KMS-11 (cell line): ENCODE results near the gene CAPN11.

Experiments used
- H2AFZ ChIP-seq: fragments of 200-600 bp; sonication (generic); 2 replicates; pipeline ENCODE4 v1.6.1; 2016; ENCODE audit warnings: antibody characterized with exemption, mixed run types, low read depth
- H3K27ac ChIP-seq: fragments of 200-600 bp; sonication (generic); 2 replicates; pipeline ENCODE4 v1.6.1; 2016; ENCODE audit warnings: mild to moderate bottlenecking, mixed run types
- H3K27me3 ChIP-seq: fragments of 200-600 bp; sonication (generic); 2 replicates; pipeline ENCODE4 v1.6.1; 2017; ENCODE audit warnings: mild to moderate bottlenecking, low read depth, mixed run types, moderate library complexity; ENCODE audit not compliant: insufficient read depth
- H3K36me3 ChIP-seq: fragments of 200-600 bp; sonication (generic); 2 replicates; pipeline ENCODE4 v1.6.1; 2017; ENCODE audit warnings: mild to moderate bottlenecking, mixed run types; ENCODE audit not compliant: insufficient read depth
- H3K4me1 ChIP-seq: fragments of 200-600 bp; sonication (generic); 2 replicates; pipeline ENCODE4 v1.6.1; 2016; ENCODE audit warnings: mild to moderate bottlenecking, low read depth, mixed run types; ENCODE audit not compliant: poor library complexity, severe bottlenecking
- H3K4me2 ChIP-seq: fragments of 200-600 bp; sonication (generic); 2 replicates; pipeline ENCODE4 v1.7.0; 2016; ENCODE audit warnings: mild to moderate bottlenecking, mixed run types
- H3K4me3 ChIP-seq: fragments of 200-600 bp; sonication (generic); IDR thresholded peaks from 2 replicates; pipeline ENCODE4 v1.6.1; 2017; ENCODE audit warnings: low read depth, low read length, mixed read lengths; ENCODE audit not compliant: insufficient read depth
- H3K79me2 ChIP-seq: fragments of 200-600 bp; sonication (generic); 2 replicates; pipeline ENCODE4 v1.6.1; 2016; ENCODE audit warnings: low read depth, mixed run types; ENCODE audit not compliant: insufficient read depth
- H3K9ac ChIP-seq: fragments of 200-600 bp; sonication (generic); 2 replicates; pipeline ENCODE4 v1.6.1; 2016; ENCODE audit warnings: mild to moderate bottlenecking, mixed run types
- H4K20me1 ChIP-seq: fragments of 200-600 bp; sonication (generic); 2 replicates; pipeline ENCODE4 v1.6.1; 2016; ENCODE audit warnings: mild to moderate bottlenecking, mixed run types; ENCODE audit not compliant: insufficient read depth
- TF ChIP-seq, protein P1 (sequence below): fragments of 200-600 bp; sonication (generic); conservative IDR thresholded peaks from 2 replicates; pipeline ENCODE4 v1.6.1; 2017; ENCODE audit warnings: low read depth, mild to moderate bottlenecking, antibody characterized with exemption, low read length, moderate library complexity, mixed read lengths

CAPN11 gene

GRCh38 chr6:44167567-44167966 lies 8.9 kb downstream of the CAPN11 start:
- TF ChIP-seq, protein P1, sequence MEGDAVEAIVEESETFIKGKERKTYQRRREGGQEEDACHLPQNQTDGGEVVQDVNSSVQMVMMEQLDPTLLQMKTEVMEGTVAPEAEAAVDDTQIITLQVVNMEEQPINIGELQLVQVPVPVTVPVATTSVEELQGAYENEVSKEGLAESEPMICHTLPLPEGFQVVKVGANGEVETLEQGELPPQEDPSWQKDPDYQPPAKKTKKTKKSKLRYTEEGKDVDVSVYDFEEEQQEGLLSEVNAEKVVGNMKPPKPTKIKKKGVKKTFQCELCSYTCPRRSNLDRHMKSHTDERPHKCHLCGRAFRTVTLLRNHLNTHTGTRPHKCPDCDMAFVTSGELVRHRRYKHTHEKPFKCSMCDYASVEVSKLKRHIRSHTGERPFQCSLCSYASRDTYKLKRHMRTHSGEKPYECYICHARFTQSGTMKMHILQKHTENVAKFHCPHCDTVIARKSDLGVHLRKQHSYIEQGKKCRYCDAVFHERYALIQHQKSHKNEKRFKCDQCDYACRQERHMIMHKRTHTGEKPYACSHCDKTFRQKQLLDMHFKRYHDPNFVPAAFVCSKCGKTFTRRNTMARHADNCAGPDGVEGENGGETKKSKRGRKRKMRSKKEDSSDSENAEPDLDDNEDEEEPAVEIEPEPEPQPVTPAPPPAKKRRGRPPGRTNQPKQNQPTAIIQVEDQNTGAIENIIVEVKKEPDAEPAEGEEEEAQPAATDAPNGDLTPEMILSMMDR = no peak
- Histone ChIP-seq H3K36me3 (no peaks in the 10 kb centered on the region), H4K20me1 (no peaks in the 10 kb centered on the region), H3K4me2 (no peak overlapping the region), H3K4me1 (peaks cover 3% of the 10 kb centered on the region), H2AFZ (no peak overlapping the region), H3K27ac (no peak overlapping the region), H3K79me2 (no peaks in the 10 kb centered on the region), H3K27me3 (0 out of 2 replicates have a peak, but pooled peaks cover 4% of the 10 kb centered on the region), H3K4me3 (no peak overlapping the region), H3K9ac (no peak overlapping the region)

- TF ChIP-seq, protein P1 = no peak
- Histone ChIP-seq H3K27ac (no peak overlapping the region), H2AFZ (no peak overlapping the region), H3K36me3 (no peaks in the 10 kb centered on the region), H3K4me3 (no peak overlapping the region), H4K20me1 (no peaks in the 10 kb centered on the region), H3K4me1 (peaks cover 8% of the 10 kb centered on the region), H3K9ac (no peak overlapping the region), H3K79me2 (no peaks in the 10 kb centered on the region), H3K4me2 (no peak overlapping the region), H3K27me3 (0 out of 2 replicates have a peak, but pooled peaks cover 4% of the 10 kb centered on the region)
Observed at GRCh38 chr6:44169154-44169553, 10.5 kb downstream of the CAPN11 start.

DNA sequence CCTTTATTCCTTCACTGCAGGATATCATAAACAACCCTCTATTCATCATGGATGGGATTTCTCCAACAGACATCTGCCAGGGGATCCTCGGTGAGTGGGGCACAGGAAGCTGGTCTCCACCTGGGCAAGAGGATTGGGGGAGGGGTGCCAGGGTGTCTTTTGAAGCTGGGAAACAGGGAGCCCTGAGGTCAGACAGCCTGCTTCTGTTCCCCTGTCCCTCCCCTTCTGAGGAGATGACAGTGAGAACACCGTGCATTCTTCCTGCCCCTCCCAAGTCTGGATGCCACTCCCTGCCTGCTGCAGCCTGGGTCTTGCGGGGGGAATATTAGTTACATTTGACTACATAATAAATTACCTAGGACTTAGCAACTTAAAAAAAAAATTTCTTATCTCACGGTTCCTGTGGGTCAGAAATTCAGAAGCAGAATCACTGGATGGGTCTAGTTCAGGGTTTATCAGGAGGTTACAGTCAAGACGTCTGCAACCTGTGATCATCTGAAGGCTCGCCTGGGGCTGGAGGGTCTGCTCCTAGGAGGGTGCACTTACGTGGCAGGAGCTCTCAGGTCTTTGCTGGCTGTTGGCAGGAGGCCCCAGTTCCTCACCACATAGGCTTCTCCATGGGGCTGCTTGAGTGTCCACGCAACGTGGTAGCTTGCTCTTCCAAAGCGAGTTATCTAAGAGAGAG lies 11.4 kb downstream of the CAPN11 start:
- no peak overlapping the region for H2AFZ ChIP-seq
- TF ChIP-seq, protein P1 = no peak
- no peak overlapping the region for H3K9ac ChIP-seq
- H3K27me3 ChIP-seq = 0 out of 2 replicates have a peak, but pooled peaks cover 4% of the 10 kb centered on the region
- H3K79me2 ChIP-seq = no peaks in the 10 kb centered on the region
- H3K4me1 ChIP-seq = peaks cover 8% of the 10 kb centered on the region
- H4K20me1 ChIP-seq = no peaks in the 10 kb centered on the region
- no peak overlapping the region for H3K4me3 ChIP-seq
- H3K4me2 ChIP-seq = no peak overlapping the region
- H3K36me3 ChIP-seq = no peaks in the 10 kb centered on the region
- H3K27ac ChIP-seq = no peak overlapping the region

DNA sequence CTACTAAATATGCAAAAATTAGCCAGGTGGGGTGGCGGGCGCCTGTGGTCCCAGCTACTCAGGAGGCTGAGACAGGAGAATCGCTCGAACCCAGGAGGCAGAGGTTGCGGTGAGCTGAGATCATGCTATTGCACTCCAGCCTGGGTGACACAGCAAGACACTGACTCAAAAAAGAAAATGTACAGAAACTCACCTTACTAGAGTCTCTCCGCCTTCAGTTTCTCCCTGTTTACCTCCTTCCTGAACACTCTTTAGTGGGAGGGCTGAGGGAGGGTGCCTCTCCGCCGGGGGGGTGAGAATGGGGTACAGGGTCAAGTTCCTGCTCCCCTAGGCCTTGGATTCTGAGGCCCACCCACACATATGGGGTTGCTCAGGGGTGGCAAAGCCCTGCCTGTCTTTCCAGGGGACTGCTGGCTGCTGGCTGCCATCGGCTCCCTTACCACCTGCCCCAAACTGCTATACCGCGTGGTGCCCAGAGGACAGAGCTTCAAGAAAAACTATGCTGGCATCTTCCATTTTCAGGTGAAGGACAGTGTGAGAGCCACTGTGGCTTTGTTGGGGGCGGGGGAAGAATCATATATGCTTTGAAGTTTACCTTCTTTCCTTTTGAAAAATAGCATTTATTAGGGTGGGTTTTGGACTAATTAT lies 13.4 kb downstream of the CAPN11 start:
- H2AFZ ChIP-seq = no peak overlapping the region
- H3K27ac ChIP-seq = no peak overlapping the region
- 0 out of 2 replicates have a peak, but pooled peaks cover 4% of the 10 kb centered on the region for H3K27me3 ChIP-seq
- H3K36me3 ChIP-seq = no peaks in the 10 kb centered on the region
- TF ChIP-seq, protein P1 = no peak
- no peak overlapping the region for H3K4me2 ChIP-seq
- H3K9ac ChIP-seq = no peak overlapping the region
- peaks cover 8% of the 10 kb centered on the region for H3K4me1 ChIP-seq
- H3K79me2 ChIP-seq = no peaks in the 10 kb centered on the region
- H3K4me3 ChIP-seq = no peak overlapping the region
- H4K20me1 ChIP-seq = no peaks in the 10 kb centered on the region
